HG02885 (cell line): ENCODE measurements around the gene HIP1.
"Not testable (repeated sequence)": the region's sequence is repeated elsewhere in the genome, so short reads cannot be mapped to it uniquely, and the experiment has no call there.

ENCODE experiments used
- ATAC-seq: cut with Tn5 transposase; IDR thresholded peaks from one replicate; pipeline ENCODE4 v1.9.1; 2021; ENCODE audit warnings: mild to moderate bottlenecking; ENCODE audit not compliant: unreplicated experiment, poor library complexity

The HIP1 gene

DNA sequence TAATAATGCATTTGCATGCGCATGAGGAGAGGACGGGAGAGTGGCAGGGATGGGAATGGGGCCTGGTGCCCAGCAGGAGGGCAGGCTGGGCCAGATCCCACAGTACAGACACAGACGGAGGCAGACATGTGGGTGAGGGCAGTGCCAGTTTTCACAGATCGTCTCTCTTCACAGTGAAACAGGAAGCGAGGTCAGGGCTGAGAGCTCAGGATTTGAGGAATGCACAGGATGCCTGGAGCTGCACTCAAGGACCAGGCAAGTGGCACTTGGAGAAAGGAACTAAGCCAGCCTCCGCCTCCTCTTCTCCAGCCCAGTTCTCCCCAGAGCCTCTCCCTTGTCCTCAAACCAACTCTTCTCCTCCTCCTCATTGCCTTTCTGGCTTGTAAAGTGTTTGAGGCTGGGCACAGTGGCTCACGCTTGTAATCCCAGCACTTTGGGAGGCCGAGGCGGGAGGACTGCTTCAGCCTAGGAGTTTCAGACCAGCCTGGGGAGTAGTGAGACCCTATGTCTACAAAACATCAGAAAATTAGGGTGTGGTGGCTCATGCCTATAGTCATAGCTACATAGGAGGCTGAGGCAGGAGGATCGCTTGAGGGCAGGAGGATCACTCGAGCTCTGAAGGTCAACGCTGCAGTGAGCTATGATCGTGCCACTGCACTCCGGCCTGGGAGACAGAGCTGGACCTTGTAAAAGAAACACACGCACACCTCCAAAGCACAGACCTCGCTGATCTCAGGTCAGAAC lies 115.2 kb downstream of the HIP1 start:
- ATAC-seq, result no peak

DNA sequence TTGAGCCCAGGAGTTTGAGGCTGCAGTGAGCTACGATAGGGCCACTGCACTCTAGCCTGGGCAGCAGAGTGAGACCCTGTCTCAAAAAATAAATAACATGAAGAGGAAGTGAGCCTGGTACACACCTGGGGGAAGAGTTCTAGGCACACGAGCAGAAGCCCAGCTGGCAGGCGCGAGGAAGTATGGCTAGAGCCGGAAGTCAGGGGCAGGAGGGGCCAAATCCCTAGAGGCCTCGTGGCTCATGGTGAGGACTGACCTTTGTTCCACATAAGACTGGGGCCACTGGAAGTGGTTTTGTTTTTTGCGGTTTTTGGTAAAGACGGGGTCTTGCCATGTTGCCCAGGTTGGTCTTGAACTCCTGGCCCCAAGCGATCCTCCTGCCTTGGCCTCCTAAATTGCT lies 117.6 kb downstream of the HIP1 start:
- no peak for ATAC-seq

DNA sequence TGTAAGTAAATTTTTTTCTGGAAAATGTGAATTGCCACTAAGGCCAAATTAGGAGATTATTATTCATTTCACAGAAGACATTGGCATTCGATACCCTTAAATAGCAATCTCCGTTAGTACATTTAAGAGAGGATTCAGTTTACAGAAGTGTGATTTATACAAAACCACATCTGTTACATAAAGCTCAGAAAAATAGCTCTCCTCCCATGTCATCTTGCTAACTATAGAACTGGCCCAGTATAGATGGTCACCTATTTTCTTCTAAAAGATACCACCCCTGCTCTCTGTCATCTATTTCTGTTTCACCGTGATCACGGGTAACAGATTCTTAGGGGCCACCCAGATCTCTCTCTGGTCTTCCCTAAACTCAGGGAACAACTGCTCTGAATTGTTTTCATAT lies 119.1 kb downstream of the HIP1 start:
- no peak for ATAC-seq

DNA sequence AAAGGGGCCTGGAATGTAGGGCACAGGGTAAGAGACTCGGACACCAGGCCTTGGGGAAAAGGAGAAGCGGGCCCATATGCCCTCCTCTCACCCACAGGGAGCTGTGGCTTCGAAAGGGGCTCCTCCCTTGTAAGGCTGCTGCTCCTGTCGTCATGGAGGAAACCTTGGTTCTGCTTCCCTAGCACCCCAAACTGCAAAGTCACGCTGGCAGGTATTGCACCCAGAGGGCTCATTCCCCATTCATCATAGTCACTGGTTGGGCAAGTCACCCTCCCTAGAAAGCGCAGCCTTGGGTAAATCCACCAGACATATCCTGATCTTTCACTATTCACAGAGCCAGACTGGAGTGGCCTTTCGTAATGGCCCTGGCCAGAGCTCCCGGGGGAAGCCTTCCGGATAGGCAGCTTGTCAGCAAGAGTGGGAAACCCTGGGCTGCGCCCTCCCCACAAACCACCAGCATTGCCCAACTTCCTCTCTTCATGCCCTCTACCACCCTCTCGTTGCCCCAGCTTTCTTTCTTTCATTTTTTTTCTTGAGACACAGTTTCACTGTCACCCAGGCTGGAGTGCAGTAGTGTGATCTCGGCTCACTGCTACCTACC lies 121.0 kb downstream of the HIP1 start:
- no peak for ATAC-seq

DNA sequence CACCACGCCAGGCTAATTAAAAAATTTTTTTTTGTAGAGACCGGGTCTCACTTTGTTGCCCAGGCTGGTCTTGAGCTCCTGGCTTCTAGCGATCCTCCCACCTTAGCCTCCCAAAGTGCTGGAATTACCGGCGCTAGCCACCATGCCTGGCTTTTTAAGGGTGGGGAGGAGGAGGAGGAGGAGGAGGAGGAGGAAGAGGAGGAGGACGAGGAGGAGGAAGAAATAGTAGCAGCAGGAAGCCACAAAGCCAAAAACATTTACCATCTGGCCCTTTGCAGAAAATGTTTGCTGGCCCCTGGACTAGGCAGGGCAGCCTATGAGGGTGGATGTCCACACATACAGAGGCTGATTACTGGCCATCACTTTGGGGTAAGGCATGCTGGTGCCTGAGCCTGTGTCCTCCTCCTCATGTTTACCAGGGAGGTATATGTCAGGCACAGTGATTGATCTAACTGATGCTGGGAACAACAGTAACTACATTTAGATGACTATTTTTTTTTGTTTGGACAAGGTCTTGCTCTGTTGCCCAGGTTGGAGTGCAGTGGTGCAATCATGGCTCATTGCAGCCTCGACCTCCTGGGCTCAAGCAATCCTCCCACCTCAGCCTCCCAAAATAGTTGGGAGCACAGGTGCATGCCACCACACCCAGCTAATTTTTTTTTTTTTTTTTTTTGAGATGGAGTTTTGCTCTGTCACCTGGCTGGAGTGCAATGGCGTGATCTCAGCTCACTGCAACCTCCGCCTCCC lies 122.1 kb downstream of the HIP1 start:
- ATAC-seq, result no peak

DNA sequence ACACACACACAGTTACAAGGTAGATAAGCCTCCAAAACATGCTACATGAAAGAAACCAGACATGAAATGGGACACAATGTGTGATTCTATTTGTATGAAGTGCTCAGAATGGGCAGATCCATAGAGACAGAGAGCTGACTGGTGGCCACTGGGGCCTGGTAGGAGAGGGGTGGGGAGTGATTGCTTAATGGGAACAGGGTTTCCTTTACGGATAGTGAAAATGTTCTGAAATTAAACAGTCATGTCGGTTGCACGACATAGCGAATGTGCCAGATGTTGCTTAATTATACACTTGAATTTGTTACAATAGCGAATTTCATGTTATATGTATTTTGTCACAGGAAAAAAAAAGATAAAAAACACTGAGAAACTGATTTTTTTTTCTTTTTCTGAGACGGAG lies 124.3 kb downstream of the HIP1 start:
- no peak for ATAC-seq

DNA sequence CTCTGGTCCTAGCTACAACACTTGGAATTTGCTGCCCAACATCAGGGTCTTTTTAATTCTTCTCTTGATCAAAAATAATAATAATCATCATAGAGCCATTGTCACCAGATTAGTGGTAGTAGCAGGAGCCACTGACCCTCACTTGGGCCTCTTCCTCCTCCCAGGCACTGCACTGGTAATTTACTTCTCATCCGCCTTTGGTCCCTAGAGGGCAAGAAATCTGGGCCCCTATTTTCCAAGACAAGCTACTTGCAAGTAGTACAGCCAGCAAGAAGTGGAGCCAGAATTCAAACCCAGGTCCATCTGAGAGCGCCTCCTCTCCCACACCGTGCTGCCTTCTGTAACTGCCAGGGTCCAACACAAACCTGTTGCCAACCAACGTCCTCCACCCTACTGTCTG lies 125.4 kb downstream of the HIP1 start:
- no peak for ATAC-seq

DNA sequence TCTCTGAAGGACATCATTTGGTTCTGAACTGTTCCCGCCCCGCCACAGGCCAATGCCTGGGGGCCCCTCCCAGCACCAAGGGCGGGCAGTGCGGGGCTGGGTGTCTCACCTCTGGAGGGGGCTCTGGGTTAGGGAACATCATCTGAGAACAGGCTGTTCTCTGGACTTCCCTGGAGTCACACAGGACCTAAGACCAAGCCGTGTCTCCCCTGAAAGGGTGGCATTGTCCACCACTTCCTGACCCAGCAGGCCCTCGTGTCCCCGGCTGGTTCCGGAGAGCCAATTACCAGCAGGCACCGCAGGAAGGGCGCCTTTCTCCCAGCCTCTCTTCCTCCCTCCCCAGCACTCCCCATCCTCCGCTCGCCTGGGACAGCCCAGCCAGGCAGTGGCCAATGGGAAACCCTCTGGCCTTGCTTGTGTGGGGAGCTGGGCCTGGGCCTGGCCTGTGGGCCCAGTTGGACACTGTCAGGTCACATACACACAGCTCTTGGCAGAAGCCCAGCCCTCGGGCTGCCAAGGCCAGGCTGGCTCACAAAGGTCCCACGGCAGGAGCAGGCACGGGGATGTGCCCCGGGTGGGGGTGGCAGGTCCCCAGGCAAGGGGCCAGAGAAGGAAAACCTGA lies 127.1 kb downstream of the HIP1 start:
- ATAC-seq, result no peak

DNA sequence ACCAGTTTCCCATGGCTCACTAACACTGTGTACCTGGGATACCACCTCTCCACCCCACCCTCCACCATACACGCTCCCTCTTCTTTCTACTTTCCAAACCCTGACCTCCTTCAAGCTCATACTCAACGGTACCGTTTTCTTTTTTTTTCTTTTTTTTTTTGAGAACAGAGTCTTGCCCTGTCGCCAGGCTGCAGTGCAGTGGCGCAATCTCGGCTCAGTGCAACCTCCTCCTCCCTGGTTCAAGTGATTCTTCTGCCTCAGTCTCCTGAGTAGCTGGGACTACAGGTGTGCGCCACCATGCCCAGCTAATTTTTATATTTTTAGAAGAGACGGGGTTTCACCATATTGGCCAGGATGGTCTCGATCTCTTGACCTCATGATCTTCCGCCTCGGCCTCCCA lies 129.3 kb downstream of the HIP1 start:
- not testable (repeated sequence) for ATAC-seq

DNA sequence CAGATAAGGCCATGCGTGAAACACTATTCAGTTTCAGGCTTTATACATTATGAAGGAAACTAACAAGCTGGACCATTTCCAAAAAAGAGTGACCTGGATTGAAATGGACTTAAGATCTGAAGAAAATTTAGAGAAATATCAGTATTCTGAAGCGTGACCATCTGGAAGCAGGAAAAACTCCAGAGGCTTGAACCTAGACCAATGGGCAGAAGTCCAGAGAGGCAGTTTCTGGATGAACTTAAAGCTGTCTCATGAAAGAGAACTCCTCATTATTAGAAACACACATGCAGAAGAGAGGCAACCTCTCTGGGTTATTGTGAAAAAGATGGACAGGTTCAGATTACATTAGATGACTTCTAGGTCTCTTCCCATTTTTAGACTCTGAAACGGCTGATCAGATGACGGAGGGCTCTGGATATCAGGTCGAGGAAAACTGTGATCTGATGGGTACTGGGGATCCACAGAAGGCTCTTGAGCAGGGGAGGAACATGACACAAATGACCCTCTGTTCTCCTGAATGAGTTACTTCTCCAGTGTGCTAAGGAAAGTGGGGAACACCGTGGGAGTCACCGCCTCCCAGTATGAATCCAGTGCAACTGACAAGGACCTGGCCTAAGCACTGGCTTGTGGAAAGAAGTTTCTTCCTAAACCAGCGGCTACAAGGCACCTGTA lies 130.2 kb downstream of the HIP1 start:
- ATAC-seq, result no peak

DNA sequence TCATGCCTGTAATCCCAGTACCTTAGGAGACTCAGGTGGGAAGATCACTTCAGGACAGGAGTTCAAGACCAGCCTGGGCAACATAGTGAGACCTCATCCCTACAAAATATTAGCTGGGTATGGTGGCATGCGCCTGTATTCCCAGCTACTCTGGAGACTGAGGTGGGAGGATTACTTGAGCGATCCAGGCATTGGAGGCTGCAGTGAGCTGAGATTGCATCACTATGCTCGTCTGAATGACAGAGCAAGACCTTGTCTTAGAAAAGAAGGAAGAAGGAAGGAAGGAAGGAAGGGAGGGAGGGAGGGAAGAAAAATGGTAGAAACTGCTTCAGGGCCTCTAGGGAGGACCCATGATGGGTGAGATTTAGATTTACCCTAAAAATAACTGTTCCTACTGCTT lies 134.3 kb downstream of the HIP1 start:
- ATAC-seq, result no peak

DNA sequence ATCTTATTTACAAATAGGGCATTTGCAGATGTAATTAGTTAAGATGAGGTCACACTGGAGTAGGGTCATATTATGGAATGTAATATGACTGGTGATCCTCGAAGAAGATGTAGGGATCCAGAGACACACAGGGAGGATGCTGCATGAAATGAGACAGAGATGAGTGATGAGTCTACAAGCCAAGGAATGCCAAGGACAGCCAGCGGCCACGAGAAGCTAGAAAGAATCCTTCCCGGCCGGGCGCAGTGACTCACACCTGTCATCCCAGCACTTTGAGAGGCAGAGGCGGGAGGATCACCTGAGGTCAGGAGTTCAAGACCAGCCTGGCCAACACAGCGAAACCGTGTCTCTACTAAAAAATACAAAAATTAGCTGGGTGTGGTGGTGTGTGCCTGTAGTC lies 135.9 kb downstream of the HIP1 start:
- not testable (repeated sequence) for ATAC-seq

DNA sequence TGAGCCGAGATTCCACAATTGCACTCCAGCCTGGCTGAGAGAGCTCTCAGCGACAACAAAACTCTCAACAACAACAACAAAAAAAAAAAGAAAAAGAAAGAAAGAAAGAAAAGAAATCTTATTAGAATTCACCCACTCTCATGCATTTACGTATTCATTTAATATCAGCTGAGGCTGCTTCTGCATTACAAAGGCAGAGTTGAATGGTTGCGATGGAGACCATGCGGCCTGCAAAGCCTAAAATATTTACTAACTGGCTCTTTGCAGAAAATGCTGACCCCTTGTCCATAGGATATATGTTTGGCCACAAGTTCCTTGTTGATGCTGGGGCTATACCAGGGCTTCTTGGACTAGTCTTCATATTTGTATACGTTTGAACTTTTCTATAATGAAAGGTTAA lies 137.2 kb downstream of the HIP1 start:
- no peak for ATAC-seq

DNA sequence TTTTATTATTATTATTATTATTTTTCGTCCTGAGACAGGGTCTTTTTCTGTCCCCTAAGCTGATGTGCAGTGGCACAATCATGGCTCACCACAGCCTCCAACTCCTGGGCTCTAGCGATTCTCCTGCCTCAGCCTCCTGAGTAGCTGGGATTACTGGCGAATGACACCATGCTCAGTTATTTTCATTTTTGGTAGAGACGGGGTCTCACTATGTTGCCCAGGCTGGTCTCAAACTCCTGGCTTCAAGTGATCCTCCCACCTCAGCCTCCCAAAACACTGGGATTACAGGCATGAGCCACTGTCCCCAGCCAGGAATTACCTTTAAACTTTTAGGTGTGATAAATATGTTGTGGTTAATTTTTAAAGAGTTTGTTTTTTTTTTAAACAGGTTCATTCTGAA lies 138.0 kb downstream of the HIP1 start:
- not testable (repeated sequence) for ATAC-seq

DNA sequence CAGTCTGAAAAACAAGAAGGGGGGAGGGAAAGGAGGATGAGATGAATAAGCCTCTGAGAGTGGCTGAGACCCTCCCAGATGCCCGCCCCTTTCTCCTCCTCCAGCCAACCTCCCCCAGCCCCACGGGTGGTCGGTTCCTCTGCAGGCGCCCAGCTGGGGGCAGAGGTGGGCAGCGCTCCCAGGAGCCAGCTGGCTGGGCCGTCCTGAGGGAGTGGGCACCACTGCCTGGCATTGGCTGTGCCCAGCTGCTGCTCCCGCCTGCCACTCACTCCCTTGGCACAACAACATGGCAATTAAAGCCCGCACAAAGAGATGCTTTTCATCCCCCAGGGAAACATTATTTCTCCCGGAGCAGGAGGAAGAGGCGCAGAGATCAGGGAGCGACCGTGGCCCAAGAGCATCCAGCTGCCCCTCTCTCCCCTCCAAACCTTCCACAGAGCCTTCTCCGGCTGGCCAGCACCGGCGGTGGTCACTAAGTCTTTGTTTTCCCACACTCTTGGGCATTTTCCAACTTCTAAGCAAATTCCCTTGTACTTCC lies 139.4 kb downstream of the HIP1 start:
- ATAC-seq, result no peak

DNA sequence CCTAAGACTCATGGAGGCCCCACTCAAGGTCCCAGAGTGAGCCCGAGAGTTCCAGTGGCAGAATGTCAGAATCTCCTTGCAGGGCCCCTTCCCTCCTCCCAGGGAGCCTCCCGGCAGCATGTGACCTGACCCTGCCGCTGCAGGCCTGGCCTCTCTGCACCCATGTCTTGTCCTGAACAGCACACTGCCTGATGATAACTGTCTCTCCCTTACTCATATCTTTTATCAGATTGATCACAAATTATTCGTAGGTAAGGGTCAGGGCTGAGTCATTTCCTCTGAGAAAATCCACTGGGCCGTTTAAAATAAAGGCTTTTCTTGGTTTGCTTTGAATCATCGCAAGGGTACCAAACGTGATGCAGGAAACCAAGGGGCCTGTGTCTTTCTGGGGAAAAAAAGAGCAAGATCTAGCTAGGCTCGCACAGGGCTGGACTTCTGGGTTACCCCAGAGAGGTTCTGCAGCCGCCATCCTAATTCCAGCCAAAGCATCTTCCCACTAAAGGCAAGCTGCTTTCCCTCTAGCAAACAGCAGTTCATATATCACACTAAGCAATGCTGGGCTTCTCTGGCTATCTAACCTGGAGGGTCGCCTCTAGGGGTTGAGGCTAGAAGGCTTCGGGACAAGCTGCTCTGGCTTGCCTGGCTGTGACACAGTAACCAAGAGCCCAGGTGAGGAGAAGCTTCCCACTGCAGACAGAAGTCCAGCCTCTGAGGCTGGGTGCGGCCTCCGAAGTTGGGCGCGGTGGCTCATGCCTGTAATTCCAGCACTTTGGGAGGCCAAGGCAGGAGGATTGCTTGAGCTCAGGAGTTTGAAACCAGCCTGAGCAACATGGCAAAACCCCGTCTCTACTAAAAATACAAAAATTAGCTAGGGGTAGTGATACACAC lies 141.8 kb downstream of the HIP1 start:
- no peak for ATAC-seq

DNA sequence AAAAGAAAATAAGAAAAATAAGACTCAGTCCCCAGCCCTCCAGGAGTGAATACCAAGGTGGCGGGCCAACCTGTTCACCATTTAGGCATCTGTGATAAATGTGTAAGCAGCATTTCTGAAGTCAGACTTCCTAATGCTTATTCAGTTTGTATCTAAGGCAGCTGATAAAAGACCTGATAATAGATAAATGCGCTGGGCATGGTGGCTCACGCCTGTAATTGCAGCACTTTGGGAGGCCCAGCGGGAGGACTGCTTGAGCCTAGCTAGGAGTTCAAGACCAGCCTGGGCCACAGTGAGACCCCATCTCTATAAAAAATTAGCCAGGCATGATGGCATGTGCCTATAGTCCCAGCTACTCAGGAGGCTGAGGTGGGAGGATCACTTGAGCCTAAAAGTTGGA lies 143.0 kb downstream of the HIP1 start:
- ATAC-seq, result no peak

DNA sequence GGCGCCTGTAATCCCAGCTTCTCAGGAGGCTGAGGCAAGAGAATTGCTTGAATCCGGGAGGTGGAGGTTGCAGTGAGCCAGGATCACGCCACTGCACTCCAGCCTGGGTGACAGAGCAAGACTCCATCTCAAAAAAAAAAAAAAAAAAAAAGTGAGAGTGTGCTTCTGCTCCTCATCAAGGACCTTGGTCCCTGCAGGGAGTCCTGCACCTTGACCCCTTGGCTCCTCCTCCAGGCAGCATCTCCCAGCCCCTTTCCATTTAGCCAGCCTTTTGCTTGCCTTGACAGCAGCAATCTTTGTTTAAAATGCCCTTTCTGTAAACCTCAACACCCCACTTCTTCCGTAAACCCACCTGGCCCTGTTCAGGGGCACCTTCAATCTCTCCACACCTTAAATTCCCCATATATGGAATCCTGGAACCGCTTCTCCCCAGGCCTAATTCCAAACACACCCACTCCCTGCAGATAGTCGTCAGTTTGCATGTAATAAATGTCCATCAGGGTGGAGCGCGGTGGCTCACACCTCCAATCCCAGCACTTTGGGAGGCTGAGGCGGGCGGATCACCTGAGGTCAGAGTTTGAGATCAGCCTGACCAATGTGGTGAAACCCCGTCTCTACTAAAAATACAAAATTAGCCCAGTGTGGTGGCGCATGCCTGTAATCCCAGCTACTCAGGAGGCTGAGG lies 145.1 kb downstream of the HIP1 start:
- not testable (repeated sequence) for ATAC-seq
